IPS-18c (cell line): Measurements from ENCODE around the gene NPAS1.
A peak's percentile ranks its signal among the peaks of the same experiment; 100 is the strongest.
"Not testable (repeated sequence)": the region's sequence is repeated elsewhere in the genome, so short reads cannot be mapped to it uniquely, and the experiment has no call there.

Experiments used
- H3K4me3 ChIP-seq: 2 replicates; pipeline ENCODE4 v1.7.0; 2013; ENCODE audit warnings: low read depth, mild to moderate bottlenecking, low read length, moderate library complexity; ENCODE audit not compliant: insufficient read depth
- H3K9me3 ChIP-seq: one replicate; pipeline ENCODE4 v1.6.1; 2013; ENCODE audit warnings: mild to moderate bottlenecking, low read length, moderate library complexity; ENCODE audit not compliant: control insufficient read depth, insufficient read depth

The NPAS1 gene

GRCh38 chr19:47005164-47005641 lies 14.4 kb upstream of the NPAS1 start:
- no peaks in the 10 kb centered on the region for H3K9me3 ChIP-seq
- H3K4me3 ChIP-seq, result no peak overlapping the region

DNA sequence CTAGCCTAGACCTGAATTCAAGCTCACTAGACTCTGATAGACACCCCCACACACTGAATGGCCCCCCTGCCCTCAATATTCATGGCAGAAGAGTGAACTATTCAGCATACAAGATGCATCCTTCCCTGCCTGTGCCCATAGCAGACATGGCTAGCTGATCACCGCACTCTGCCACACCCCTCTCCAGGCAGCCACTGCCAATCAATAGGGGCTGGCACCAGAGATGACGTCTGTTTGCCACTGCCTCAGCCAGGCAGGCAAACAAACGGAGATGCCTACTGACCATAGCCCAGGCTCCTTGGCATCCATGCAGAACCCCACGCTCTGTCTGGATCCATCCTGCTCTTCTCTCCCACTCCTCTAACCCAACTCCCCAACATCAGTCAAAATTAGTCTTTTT lies 13.8 kb upstream of the NPAS1 start:
- Histone ChIP-seq H3K4me3 (no peak overlapping the region), H3K9me3 (no peaks in the 10 kb centered on the region)

GRCh38 chr19:47006496-47006895 lies 13.1 kb upstream of the NPAS1 start:
- Histone ChIP-seq H3K4me3 (no peak overlapping the region), H3K9me3 (no peaks in the 10 kb centered on the region)

DNA sequence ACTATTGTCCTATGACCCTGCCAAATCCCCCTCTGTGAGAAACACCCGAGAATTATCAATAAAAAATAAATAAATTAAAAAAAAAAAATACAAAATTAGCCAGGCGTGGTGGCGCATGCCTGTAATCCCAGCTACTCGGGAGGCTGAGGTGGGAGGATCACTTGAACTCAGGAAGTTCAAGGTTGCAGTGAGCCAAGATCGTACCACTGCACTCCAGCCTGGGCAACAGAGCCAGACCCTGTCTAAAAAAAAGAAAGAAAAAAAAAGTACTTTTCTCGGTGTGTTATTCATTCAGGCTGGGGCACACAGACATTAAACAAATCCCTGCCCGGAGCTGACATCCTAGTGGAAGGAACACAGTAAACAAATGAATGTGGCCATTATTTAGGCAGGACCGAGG lies 9.1 kb upstream of the NPAS1 start:
- H3K9me3 ChIP-seq, H3K4me3 ChIP-seq: not testable (repeated sequence)

DNA sequence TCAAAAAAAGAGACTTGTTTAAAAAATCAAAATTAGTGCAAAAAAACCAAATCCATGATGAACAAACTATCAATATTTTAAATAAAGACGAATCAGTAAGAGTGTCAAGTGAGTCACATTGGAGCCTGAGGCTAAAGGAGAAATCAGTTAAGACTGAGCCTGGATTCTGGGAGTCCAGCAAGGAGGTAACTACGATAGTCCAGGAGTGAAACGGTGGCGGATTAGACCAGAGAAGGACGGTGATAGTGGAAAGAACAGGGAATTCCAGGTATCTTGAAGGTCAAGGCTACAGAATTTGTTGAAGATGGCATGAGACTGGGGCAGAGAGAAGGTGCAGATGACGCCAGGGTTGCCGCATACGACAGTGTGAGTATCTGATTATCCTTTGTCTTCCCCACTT lies 7.0 kb upstream of the NPAS1 start:
- Histone ChIP-seq H3K9me3 (no peaks in the 10 kb centered on the region), H3K4me3 (no peak overlapping the region)

- no peaks in the 10 kb centered on the region for H3K9me3 ChIP-seq
- no peak overlapping the region for H3K4me3 ChIP-seq
Measured at GRCh38 chr19:47013041-47013517, 6.6 kb upstream of the NPAS1 start.

- no peak overlapping the region; the same call in 1 of the 2 replicates for H3K4me3 ChIP-seq
- peaks cover 2% of the 10 kb centered on the region for H3K9me3 ChIP-seq
Measured at GRCh38 chr19:47018923-47019322, 714 bp upstream of the NPAS1 start.

- Histone ChIP-seq H3K9me3 (peaks cover 2% of the 10 kb centered on the region), H3K4me3 (peak overlapping the region; percentile 61)
Measured at GRCh38 chr19:47020132-47020805, 632 bp downstream of the NPAS1 start.

GRCh38 chr19:47020992-47021496 lies 1.4 kb downstream of the NPAS1 start:
- H3K4me3 ChIP-seq, result peak overlapping the region; percentile 42
- H3K9me3 ChIP-seq, result peaks cover 2% of the 10 kb centered on the region

DNA sequence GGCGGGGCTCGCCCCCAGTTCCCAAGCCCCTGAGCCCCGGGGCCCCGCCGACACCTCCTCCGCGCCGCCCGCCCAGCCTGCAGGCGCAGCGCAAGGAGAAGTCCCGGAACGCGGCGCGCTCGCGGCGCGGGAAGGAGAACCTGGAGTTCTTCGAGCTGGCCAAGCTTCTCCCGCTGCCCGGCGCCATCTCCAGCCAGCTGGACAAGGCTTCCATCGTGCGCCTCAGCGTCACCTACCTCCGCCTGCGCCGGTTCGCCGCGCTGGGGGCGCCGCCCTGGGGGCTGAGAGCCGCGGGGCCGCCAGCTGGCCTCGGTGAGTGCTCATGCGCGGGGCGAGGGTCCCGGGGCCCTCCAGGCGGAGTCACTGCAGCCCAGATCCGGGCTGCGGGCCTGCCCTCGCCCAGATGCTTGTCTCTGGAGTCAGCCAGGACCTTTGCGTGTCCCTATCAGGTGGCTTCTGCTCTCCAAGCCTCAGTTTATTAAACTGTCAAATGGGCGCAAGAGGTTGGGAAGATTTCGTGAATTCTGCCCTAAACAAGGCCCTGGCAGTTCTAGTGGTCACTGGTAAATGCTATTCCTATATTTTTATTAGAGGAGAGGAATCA lies 2.0 kb downstream of the NPAS1 start:
- Histone ChIP-seq H3K9me3 (peaks cover 2% of the 10 kb centered on the region), H3K4me3 (peak overlapping the region; percentile 42)

DNA sequence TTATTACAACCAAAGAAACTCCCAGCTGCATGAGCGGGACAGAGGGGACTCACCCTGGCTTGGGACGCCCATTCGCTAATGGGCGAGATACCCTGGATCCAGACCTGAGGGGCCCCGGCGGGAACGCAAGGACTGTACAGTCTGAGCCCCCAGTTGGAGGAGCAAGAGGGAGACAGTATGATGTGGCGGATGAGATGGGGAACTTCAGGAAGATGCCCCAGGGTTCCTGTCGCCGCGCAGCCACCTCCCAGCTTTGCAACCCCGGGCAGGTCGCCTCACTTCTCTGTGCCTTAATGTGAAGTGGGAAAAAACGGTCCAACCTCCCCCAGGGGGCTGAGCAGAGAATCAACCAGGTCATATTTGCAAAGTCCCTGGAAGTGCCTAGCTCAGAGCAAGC lies 2.5 kb downstream of the NPAS1 start:
- peaks cover 2% of the 10 kb centered on the region for H3K9me3 ChIP-seq

GRCh38 chr19:47022541-47023447 lies 3.2 kb downstream of the NPAS1 start:
- peak overlapping the region; percentile 44 for H3K4me3 ChIP-seq
- peaks cover 2% of the 10 kb centered on the region for H3K9me3 ChIP-seq

More for the DNA sequence above, 2.5 kb downstream of the NPAS1 start:
- no peak overlapping the region for H3K4me3 ChIP-seq

DNA sequence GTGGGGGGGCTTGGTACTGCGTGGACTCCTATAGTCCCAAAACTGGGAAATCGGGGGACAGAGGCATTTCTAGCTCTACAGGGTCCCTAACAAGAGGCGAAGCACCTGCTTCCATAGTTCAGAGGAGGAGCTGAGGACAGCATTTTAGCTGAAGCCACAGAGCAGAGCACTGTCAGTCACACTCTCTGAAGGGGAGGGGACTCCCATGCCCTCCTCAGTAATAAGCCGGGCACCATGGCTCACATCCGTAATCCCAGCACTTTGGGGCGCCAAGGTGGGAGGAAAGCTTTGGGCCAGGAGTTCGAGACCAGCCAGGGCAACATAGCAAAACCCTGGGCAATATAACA lies 3.8 kb downstream of the NPAS1 start:
- Histone ChIP-seq H3K9me3 (peaks cover 2% of the 10 kb centered on the region), H3K4me3 (peak overlapping the region; percentile 44)

- peaks cover 2% of the 10 kb centered on the region for H3K9me3 ChIP-seq
- H3K4me3 ChIP-seq, result no peak overlapping the region
Measured at GRCh38 chr19:47024502-47024901, 4.9 kb downstream of the NPAS1 start.

- no peak overlapping the region for H3K4me3 ChIP-seq
- peaks cover 2% of the 10 kb centered on the region for H3K9me3 ChIP-seq
Measured at GRCh38 chr19:47026156-47026555, 6.5 kb downstream of the NPAS1 start.

GRCh38 chr19:47026889-47027288 lies 7.3 kb downstream of the NPAS1 start:
- Histone ChIP-seq H3K9me3 (peaks cover 2% of the 10 kb centered on the region), H3K4me3 (no peak overlapping the region)

GRCh38 chr19:47027586-47028088 lies 8.0 kb downstream of the NPAS1 start:
- Histone ChIP-seq H3K9me3 (no peaks in the 10 kb centered on the region), H3K4me3 (no peak overlapping the region)
